Kidney epithelial cell (primary cell): ENCODE measurements around the gene WDR49. TPM values are rescaled to one million over a fixed set of nuclear protein-coding genes. Genes with fewer than 3 reads are reported as not detected.

Experiments used
- DNase-seq: peaks from one replicate; pipeline ENCODE4 v3.0.0-alpha.2; 2010; ENCODE audit warnings: low read depth
- H3K27me3 ChIP-seq: 2 replicates; pipeline ENCODE4 v1.6.0; 2011; ENCODE audit warnings: low read length; ENCODE audit not compliant: control insufficient read depth, insufficient read depth
- H3K36me3 ChIP-seq: 2 replicates; pipeline ENCODE4 v1.5.1; 2011; ENCODE audit warnings: low read length; ENCODE audit not compliant: control insufficient read depth, insufficient read depth
- H3K4me3 ChIP-seq: 2 replicates; pipeline ENCODE4 v1.5.1; 2011; ENCODE audit warnings: low read depth, mild to moderate bottlenecking, control low read depth, low read length
- CTCF ChIP-seq: IDR thresholded peaks from 2 replicates; pipeline ENCODE4 v1.5.1; 2011; ENCODE audit warnings: mild to moderate bottlenecking, moderate library complexity, low read length, control low read depth, inconsistent platforms; ENCODE audit not compliant: insufficient read depth, poor library complexity, severe bottlenecking
- total RNA-seq: library from RNA; depleted of rRNA; stranded (reverse); fragments of >200 nt; gene quantifications from 2 replicates; pipeline ENCODE4 v1.2.3, GENCODE V29; 2015

Gene WDR49
- total RNA-seq, 1 donor from 2014 or later: not detected

- TF ChIP-seq CTCF: no peak
- no peaks in the 10 kb centered on the region for H3K27me3 ChIP-seq
- no peak for DNase-seq
- no peaks in the 10 kb centered on the region for H3K36me3 ChIP-seq
- H3K4me3 ChIP-seq: no peak overlapping the region
These were observed 25.8 kb upstream of the WDR49 start for GRCh38 chr3:167679526-167679925.

GRCh38 chr3:167675848-167676247, 22.1 kb upstream of the WDR49 start:
- H3K4me3 ChIP-seq: no peak overlapping the region
- H3K36me3 ChIP-seq: no peaks in the 10 kb centered on the region
- DNase-seq: no peak
- no peaks in the 10 kb centered on the region for H3K27me3 ChIP-seq
- TF ChIP-seq CTCF: no peak

- DNase-seq: no peak
- Histone ChIP-seq H3K36me3 (no peaks in the 10 kb centered on the region), H3K4me3 (no peak overlapping the region), H3K27me3 (no peaks in the 10 kb centered on the region)
- TF ChIP-seq CTCF: no peak
These were observed 19.5 kb upstream of the WDR49 start for GRCh38 chr3:167673221-167673620.

- no peaks in the 10 kb centered on the region for H3K36me3 ChIP-seq
- H3K27me3 ChIP-seq: no peaks in the 10 kb centered on the region
These were observed 18.2 kb upstream of the WDR49 start for GRCh38 chr3:167671878-167672427.

GRCh38 chr3:167669699-167670098, 16.0 kb upstream of the WDR49 start:
- DNase-seq: no peak
- no peak overlapping the region for H3K4me3 ChIP-seq
- no peaks in the 10 kb centered on the region for H3K27me3 ChIP-seq
- no peaks in the 10 kb centered on the region for H3K36me3 ChIP-seq
- TF ChIP-seq CTCF: no peak

More at GRCh38 chr3:167671878-167672427, 18.2 kb upstream of the WDR49 start:
- no peak overlapping the region for H3K4me3 ChIP-seq
- no peak for TF ChIP-seq CTCF
- no peak for DNase-seq

GRCh38 chr3:167668651-167669050, 14.9 kb upstream of the WDR49 start:
- no peaks in the 10 kb centered on the region for H3K36me3 ChIP-seq
- no peak overlapping the region for H3K4me3 ChIP-seq
- H3K27me3 ChIP-seq: no peaks in the 10 kb centered on the region
- DNase-seq: no peak
- TF ChIP-seq CTCF: no peak
